M059J (cell line): ENCODE measurements around the gene DCAF5. TPM values are rescaled to one million over a fixed set of nuclear protein-coding genes. Genes with fewer than 3 reads are reported as not detected.
"Not testable (repeated sequence)": the region's sequence is repeated elsewhere in the genome, so short reads cannot be mapped to it uniquely, and the experiment has no call there.

ENCODE experiments used
- DNase-seq: peaks from one replicate; pipeline ENCODE4 v3.0.0-alpha.2; 2012; ENCODE audit warnings: low read depth
- total RNA-seq: library from RNA; depleted of rRNA; stranded (reverse); fragments of >200 nt; shearing (Covaris generic); gene quantifications from 2 replicates; pipeline ENCODE4 v1.2.3, GENCODE V29; 2014

The DCAF5 gene
- total RNA-seq, 1 experiment from 2014 or later, result 26.1 TPM

GRCh38 chr14:69042787-69043444, 110.0 kb downstream of the DCAF5 start:
- DNase-seq, result no peak

- DNase-seq, result no peak
These were observed 110.6 kb downstream of the DCAF5 start for GRCh38 chr14:69042299-69042698.

GRCh38 chr14:69041783-69042182, 111.1 kb downstream of the DCAF5 start:
- DNase-seq, result no peak

- DNase-seq, result no peak
These were observed 112.6 kb downstream of the DCAF5 start for GRCh38 chr14:69040353-69040752.

- peak; percentile 78 for DNase-seq
These were observed 113.7 kb downstream of the DCAF5 start for GRCh38 chr14:69039288-69039628.

- DNase-seq, result peak; percentile 78
These were observed 114.2 kb downstream of the DCAF5 start for GRCh38 chr14:69038455-69039287.

- peak; percentile 65 for DNase-seq
These were observed 115.0 kb downstream of the DCAF5 start for GRCh38 chr14:69037790-69038454.

- DNase-seq, result no peak
These were observed 116.0 kb downstream of the DCAF5 start for GRCh38 chr14:69036757-69037506.

- peak; percentile 46 for DNase-seq
These were observed 118.2 kb downstream of the DCAF5 start for GRCh38 chr14:69034612-69035262.

GRCh38 chr14:69027242-69027913, 125.5 kb downstream of the DCAF5 start:
- DNase-seq, result no peak

- no peak for DNase-seq
These were observed 129.9 kb downstream of the DCAF5 start for GRCh38 chr14:69023035-69023434.

- not testable (repeated sequence) for DNase-seq
These were observed 130.8 kb downstream of the DCAF5 start for GRCh38 chr14:69022093-69022492.

GRCh38 chr14:69017706-69018105, 135.2 kb downstream of the DCAF5 start:
- no peak for DNase-seq

GRCh38 chr14:69014829-69015259, 138.1 kb downstream of the DCAF5 start:
- peak; percentile 15 for DNase-seq

GRCh38 chr14:69013943-69014782, 138.8 kb downstream of the DCAF5 start:
- DNase-seq, result no peak

- DNase-seq, result peak; percentile 9
These were observed 140.5 kb downstream of the DCAF5 start for GRCh38 chr14:69012256-69012953.

- peak; percentile 67 for DNase-seq
These were observed 142.3 kb downstream of the DCAF5 start for GRCh38 chr14:69010648-69011047.

GRCh38 chr14:69008421-69008884, 144.5 kb downstream of the DCAF5 start:
- DNase-seq, result peak; percentile 32

GRCh38 chr14:69006346-69006745, 146.6 kb downstream of the DCAF5 start:
- no peak for DNase-seq
